GM23248 (cell line): ENCODE data around the gene TPTE2. TPM values are rescaled to one million over a fixed set of nuclear protein-coding genes. Genes with fewer than 3 reads are reported as not detected.
"Not testable (repeated sequence)": the region's sequence is repeated elsewhere in the genome, so short reads cannot be mapped to it uniquely, and the experiment has no call there.

Source experiments
- DNase-seq: peaks from one replicate; pipeline ENCODE4 v3.0.0-alpha.2; 2015
- H2AFZ ChIP-seq: fragments of 200-600 bp; sonication (generic); 2 replicates; pipeline ENCODE4 v1.6.1; 2016; ENCODE audit warnings: antibody characterized with exemption
- H3F3A ChIP-seq: fragments of 200-600 bp; sonication (generic); 2 replicates; pipeline ENCODE4 v1.6.1; 2016; ENCODE audit warnings: mild to moderate bottlenecking, antibody characterized with exemption, mixed run types; ENCODE audit not compliant: insufficient read depth
- H3K27ac ChIP-seq: fragments of 200-600 bp; sonication (generic); 2 replicates; pipeline ENCODE4 v1.5.1; 2016; ENCODE audit warnings: mild to moderate bottlenecking
- H3K27me3 ChIP-seq: fragments of 200-600 bp; sonication (generic); replicated peaks from 2 replicates; pipeline ENCODE4 v1.6.1; 2016; ENCODE audit warnings: mild to moderate bottlenecking; ENCODE audit not compliant: insufficient read depth
- H3K36me3 ChIP-seq: fragments of 200-600 bp; sonication (generic); 2 replicates; pipeline ENCODE4 v1.6.1; 2016; ENCODE audit warnings: low read depth, mild to moderate bottlenecking
- H3K4me1 ChIP-seq: fragments of 200-600 bp; sonication (generic); 2 replicates; pipeline ENCODE4 v1.6.1; 2016; ENCODE audit warnings: mild to moderate bottlenecking; ENCODE audit not compliant: insufficient read depth
- H3K4me2 ChIP-seq: fragments of 200-600 bp; sonication (generic); one replicate; pipeline ENCODE4 v1.6.1; 2016; ENCODE audit warnings: mild to moderate bottlenecking; ENCODE audit not compliant: unreplicated experiment
- H3K4me3 ChIP-seq: fragments of 200-600 bp; sonication (generic); 2 replicates; pipeline ENCODE4 v1.5.1; 2016; ENCODE audit warnings: mild to moderate bottlenecking
- H3K79me2 ChIP-seq: fragments of 200-600 bp; sonication (generic); 2 replicates; pipeline ENCODE4 v1.6.1; 2016; ENCODE audit warnings: mild to moderate bottlenecking; ENCODE audit not compliant: insufficient read depth
- H3K9ac ChIP-seq: fragments of 200-600 bp; sonication (generic); 2 replicates; pipeline ENCODE4 v1.6.1; 2016; ENCODE audit warnings: mild to moderate bottlenecking
- H3K9me2 ChIP-seq: fragments of 200-600 bp; sonication (generic); 2 replicates; pipeline ENCODE4 v1.6.1; 2016; ENCODE audit warnings: mixed run types, mild to moderate bottlenecking, moderate library complexity; ENCODE audit not compliant: insufficient read depth
- H3K9me3 ChIP-seq: fragments of 200-600 bp; sonication (generic); one replicate; pipeline ENCODE4 v1.6.1; 2017; ENCODE audit warnings: low read depth
- H4K20me1 ChIP-seq: fragments of 200-600 bp; sonication (generic); 2 replicates; pipeline ENCODE4 v1.6.0; 2016; ENCODE audit not compliant: insufficient read depth
- EZH2 ChIP-seq: fragments of 200-600 bp; sonication (generic); IDR thresholded peaks from 2 replicates; pipeline ENCODE4 v1.6.1; 2018; ENCODE audit warnings: antibody characterized with exemption, mild to moderate bottlenecking; ENCODE audit not compliant: insufficient read depth, poor library complexity, severe bottlenecking
- EZH2phosphoT487 ChIP-seq: fragments of 200-600 bp; sonication (generic); IDR thresholded peaks from 2 replicates; pipeline ENCODE4 v1.6.1; 2018; ENCODE audit warnings: antibody characterized with exemption, moderate library complexity, mild to moderate bottlenecking, low read depth; ENCODE audit not compliant: insufficient read depth
- WGBS, 2 experiments: methylation state at CpG; one replicate each; pipeline ENCODE4 v1.1.6; 2015 to 2017; ENCODE audit warnings: low lambda C conversion rate in 2 of 2, low coverage in 1 of 2; ENCODE audit errors: missing lambda C conversion rate in 2 of 2; 5-methylcytosine and 5-hydroxymethylcytosine counted together
- in situ Hi-C: fragments of 300-500 bp; cut with MboI; formaldehyde crosslinking; loops from 2 replicates; pipeline ENCODE4 v1.15.0; 2020
- polyA plus RNA-seq: library from polyadenylated mRNA; unstranded; fragments of >200 nt; fragmentation: Nextera tagmentation; extraction: Ambion mirVana; gene quantifications from 2 replicates; pipeline ENCODE4 v1.2.1, GENCODE V29; 2016
- total RNA-seq: library from RNA; depleted of rRNA; stranded (reverse); fragments of >200 nt; shearing (Covaris generic); gene quantifications from 2 replicates; pipeline ENCODE4 v1.2.3, GENCODE V29; 2014; rRNA removed

TPTE2 gene
- total and polyA plus RNA-seq, 2 experiments from 2014 or later, result not detected

DNA sequence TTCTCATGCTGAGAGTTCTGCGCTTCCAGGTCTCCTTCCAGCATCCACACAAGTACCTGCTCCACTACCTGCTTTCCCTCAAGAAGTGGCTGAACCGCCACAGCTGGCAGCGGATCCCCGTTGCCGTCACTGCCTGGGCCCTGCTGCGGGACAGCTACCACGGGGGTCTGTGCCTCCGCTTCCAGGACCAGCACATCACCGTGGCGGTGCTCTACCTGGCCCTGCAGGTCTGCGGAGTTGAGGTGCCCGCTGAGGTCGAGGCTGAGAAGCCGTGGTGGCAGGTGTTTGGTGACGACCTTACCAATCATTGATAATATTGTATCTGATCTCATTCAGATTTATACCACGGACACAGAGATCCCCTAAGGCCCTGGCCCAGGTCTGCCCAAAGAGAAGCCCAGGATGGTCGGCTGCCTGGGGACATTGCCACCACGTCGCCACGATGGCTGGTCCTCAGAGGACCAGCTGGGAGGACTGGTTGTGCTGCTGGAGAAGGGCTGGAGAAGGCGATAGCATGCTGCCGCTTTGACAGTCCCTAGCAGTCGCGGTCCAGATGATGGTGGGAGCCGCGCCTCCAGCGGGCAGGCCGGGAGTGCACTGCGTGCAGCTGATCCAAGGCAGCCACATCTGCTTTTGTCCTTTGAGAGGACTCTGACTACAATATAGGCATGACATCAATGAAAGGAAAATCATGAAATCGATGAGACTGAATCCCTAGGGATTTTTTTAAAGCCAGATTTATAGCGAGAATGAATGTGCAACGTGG is 178.4 kb downstream of the TPTE2 start:
- H3K79me2 ChIP-seq, H2AFZ ChIP-seq, H4K20me1 ChIP-seq, H3F3A ChIP-seq, H3K4me2 ChIP-seq, H3K9ac ChIP-seq, in situ Hi-C loops, H3K27me3 ChIP-seq, H3K27ac ChIP-seq, DNase-seq, H3K4me3 ChIP-seq, H3K36me3 ChIP-seq, H3K9me3 ChIP-seq, H3K4me1 ChIP-seq, H3K9me2 ChIP-seq: not testable (repeated sequence)
- 50 to 54% methylated on average over 32 of the region's 32 CpGs for WGBS, 2 experiments

GRCh38 chr13:19382111-19382510 is 179.2 kb downstream of the TPTE2 start:
- Histone ChIP-seq H3K79me2 (no peaks in the 10 kb centered on the region), H3K27me3 (no peaks in the 10 kb centered on the region), H3K36me3 (no peaks in the 10 kb centered on the region), H3F3A (no peaks in the 10 kb centered on the region), H3K4me2 (no peak overlapping the region), H3K4me1 (no peaks in the 10 kb centered on the region), H4K20me1 (no peaks in the 10 kb centered on the region), H3K4me3 (no peak overlapping the region), H3K9me2 (no peaks in the 10 kb centered on the region), H2AFZ (no peak overlapping the region), H3K9me3 (no peaks in the 10 kb centered on the region), H3K9ac (no peak overlapping the region), H3K27ac (no peak overlapping the region)
- WGBS, 2 experiments, result 22 to 41% methylated on average over 11 to 30 of the region's 30 CpGs
- no peak for TF ChIP-seq EZH2
- no peak for TF ChIP-seq EZH2phosphoT487
- in situ Hi-C loops, result no loop called here
- no peak for DNase-seq

Other genes with a start within 250 kb of the TPTE2 start
- 11.1 and 11.3 TPM in 2 replicates for gene MPHOSPH8, start 72.1 kb upstream of the TPTE2 start, total RNA-seq
- gene MPHOSPH8, start 72.1 kb upstream of the TPTE2 start, polyA plus RNA-seq, result 12.6 and 15.0 TPM in 2 replicates
- gene PSPC1, start 221.4 kb upstream of the TPTE2 start, total RNA-seq, result 16.8 and 27.9 TPM in 2 replicates
- gene PSPC1, start 221.4 kb upstream of the TPTE2 start, polyA plus RNA-seq, result 14.9 and 17.2 TPM in 2 replicates